ENCODE results near the gene ABR. TPM values are rescaled to one million over a fixed set of nuclear protein-coding genes. Genes with fewer than 3 reads are reported as not detected.

The ABR gene
- total RNA-seq, 4 donors from 2014 or later: 35.4 to 192 (median 138) TPM

DNA sequence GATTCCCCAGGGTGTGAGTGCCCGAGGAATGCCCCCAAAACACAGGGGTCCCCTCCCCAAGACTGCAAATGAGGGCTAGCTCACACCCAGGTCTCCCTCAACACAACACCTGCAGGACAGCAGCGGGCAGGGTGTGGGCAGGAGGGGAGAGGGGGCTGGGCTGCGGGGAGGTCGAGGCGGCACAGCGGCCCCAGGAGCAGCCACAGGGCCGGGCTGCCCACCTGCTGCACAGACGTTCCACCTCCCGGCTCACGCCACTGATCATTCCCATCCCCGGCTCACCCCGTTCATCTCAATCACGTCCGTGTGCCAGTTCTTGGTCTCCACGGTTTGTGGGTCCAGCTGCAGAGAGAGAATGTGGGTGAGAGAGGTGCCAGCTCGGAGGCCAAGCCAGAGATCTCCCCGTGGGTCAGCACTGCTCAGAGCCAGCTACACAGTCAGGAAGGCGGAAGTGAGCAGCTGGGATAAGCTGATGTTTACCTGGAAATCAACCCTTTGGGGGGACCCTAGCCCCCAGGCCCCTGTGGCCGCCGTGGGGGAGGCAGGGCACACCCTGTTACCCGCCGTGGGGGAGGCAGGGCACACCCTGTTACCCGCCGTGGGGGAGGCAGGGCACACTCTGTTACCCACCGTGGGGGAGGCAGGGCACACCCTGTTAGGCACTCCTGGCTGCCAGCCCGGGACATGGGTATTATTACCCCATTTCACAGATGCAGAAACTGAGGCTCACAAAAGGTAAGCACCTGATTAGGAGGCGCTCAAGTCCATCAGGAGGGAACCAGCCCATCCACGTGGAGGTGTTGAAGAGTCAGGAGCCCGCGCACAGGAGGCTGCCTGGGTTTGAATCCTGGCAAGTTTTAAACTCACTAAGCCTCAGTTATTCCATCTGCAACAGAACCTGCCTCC, 166.7 kb downstream of the ABR start:
- intact Hi-C loops (cut with DNase I; ENCODE audit: low total_unique reads): no loop called here
- DNase-seq: no peak
- no peaks in the 10 kb centered on the region for H3K36me3 ChIP-seq

GRCh38 chr17:1011760-1012735, 167.7 kb downstream of the ABR start:
- Histone ChIP-seq H3K36me3 (no peaks in the 10 kb centered on the region), H3K27ac (no peak overlapping the region), H3K4me1 (no peaks in the 10 kb centered on the region), H3K27me3 (no peaks in the 10 kb centered on the region), H3K9me3 (no peaks in the 10 kb centered on the region), H3K4me3 (no peak overlapping the region)
- DNase-seq: no peak
- TF ChIP-seq CTCF (IDR thresholded peaks at IDR 0.05): no peak
- TF ChIP-seq POLR2A (IDR thresholded peaks at IDR 0.05): no peak
- intact Hi-C loops (cut with DNase I; ENCODE audit: low total_unique reads): no loop called here

More for the DNA sequence above, 166.7 kb downstream of the ABR start:
- no peaks in the 10 kb centered on the region for H3K4me1 ChIP-seq
- H3K27ac ChIP-seq: no peak overlapping the region
- no peak for TF ChIP-seq POLR2A (IDR thresholded peaks at IDR 0.05)
- H3K4me3 ChIP-seq: no peak overlapping the region
- H3K27me3 ChIP-seq: no peaks in the 10 kb centered on the region
- H3K9me3 ChIP-seq: no peaks in the 10 kb centered on the region

GRCh38 chr17:1011138-1011537, 168.6 kb downstream of the ABR start:
- Histone ChIP-seq H3K4me1 (no peaks in the 10 kb centered on the region), H3K4me3 (no peak overlapping the region), H3K36me3 (no peaks in the 10 kb centered on the region), H3K27ac (no peak overlapping the region), H3K27me3 (no peaks in the 10 kb centered on the region), H3K9me3 (no peaks in the 10 kb centered on the region)
- intact Hi-C loops (cut with DNase I; ENCODE audit: low total_unique reads): no loop called here
- TF ChIP-seq POLR2A (IDR thresholded peaks at IDR 0.05) (no peak), CTCF (IDR thresholded peaks at IDR 0.05) (no peak)
- DNase-seq: no peak

DNA sequence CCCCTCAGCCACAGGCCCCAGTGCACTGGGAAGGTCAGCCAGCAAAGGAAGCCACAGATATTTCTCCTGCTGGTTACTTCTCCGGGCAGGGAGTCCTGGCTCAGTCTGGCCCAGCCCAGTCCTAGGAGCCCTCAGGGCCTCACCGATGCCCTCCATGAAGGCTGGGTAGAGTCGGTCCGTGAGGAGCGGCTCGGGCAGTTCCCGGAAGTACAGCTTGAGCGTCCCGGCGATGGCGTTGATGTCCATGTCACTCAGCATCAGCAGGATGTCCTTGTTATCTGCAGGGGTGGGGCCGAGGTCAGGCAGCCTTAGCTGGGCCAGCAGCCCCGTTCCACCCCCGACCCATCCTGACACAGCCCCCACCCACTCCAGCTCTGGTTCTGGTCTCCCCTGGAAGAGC, 169.2 kb downstream of the ABR start:
- H3K9me3 ChIP-seq: no peaks in the 10 kb centered on the region
- no peak for DNase-seq
- H3K27ac ChIP-seq: no peak overlapping the region
- no peaks in the 10 kb centered on the region for H3K27me3 ChIP-seq
- H3K4me3 ChIP-seq: no peak overlapping the region
- intact Hi-C loops (cut with DNase I; ENCODE audit: low total_unique reads): no loop called here
- no peaks in the 10 kb centered on the region for H3K36me3 ChIP-seq
- no peak for TF ChIP-seq POLR2A (IDR thresholded peaks at IDR 0.05)
- no peak for TF ChIP-seq CTCF (IDR thresholded peaks at IDR 0.05)
- H3K4me1 ChIP-seq: no peaks in the 10 kb centered on the region

DNA sequence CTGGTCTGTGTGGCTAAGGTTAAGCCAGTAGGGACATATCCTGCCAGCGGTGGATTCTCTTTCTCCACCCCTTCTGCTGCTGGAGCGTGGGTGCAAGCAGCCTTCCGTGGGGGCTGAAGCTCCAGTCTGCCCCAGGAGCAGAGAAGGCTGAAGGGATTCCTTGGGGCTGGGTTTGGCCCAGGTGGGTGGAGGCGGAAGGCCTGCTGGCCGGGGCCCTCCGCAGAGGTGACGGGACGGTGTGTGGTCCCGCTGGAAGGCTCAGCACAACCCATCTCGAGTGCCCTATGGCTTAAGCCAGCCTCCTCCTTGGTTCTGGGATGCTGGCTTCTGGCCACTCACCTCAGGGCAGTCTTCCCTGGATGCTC, 169.7 kb downstream of the ABR start:
- Histone ChIP-seq H3K27me3 (no peaks in the 10 kb centered on the region), H3K36me3 (no peaks in the 10 kb centered on the region), H3K4me1 (peaks cover 0 to 2% of the 10 kb centered on the region in 2 donors), H3K27ac (no peak overlapping the region), H3K9me3 (no peaks in the 10 kb centered on the region), H3K4me3 (no peak overlapping the region)
- intact Hi-C loops (cut with DNase I; ENCODE audit: low total_unique reads): no loop called here
- TF ChIP-seq POLR2A (IDR thresholded peaks at IDR 0.05): no peak
- TF ChIP-seq CTCF (IDR thresholded peaks at IDR 0.05): no peak
- DNase-seq: no peak
